Activated CD8-positive, alpha-beta memory T cell treated with anti-CD3 and anti-CD28 coated beads for 1 hour (primary cell): Measurements from ENCODE around the gene ROMO1.
"Not testable (repeated sequence)": the region's sequence is repeated elsewhere in the genome, so short reads cannot be mapped to it uniquely, and the experiment has no call there.

Experiments
- DNase-seq, 2 donors: peaks; one replicate each; pipeline ENCODE4 v3.0.0-alpha.2; 2020; ENCODE audit warnings: low read depth in 1 of 2; ENCODE audit errors: extremely low read depth in 1 of 2

ROMO1 gene

DNA sequence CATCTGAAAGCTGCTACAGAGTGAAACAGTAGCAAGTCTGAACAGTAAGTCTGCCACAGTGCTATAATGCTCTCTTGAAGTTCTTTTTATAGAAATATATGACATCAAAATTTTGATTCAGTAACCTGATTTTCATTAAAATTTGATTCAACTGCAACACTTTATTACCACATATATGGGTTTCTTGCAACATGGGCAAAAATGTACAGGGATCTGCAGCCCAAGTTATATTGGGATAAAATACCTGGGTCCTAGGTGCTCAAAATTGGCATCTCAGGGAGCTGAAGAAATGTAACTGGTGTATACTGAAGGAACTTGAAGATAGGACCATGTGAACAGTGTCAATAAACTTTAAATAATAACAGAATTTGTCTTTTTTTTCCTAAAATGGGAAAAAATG lies 10.8 kb downstream of the ROMO1 start:
- no peak for DNase-seq

DNA sequence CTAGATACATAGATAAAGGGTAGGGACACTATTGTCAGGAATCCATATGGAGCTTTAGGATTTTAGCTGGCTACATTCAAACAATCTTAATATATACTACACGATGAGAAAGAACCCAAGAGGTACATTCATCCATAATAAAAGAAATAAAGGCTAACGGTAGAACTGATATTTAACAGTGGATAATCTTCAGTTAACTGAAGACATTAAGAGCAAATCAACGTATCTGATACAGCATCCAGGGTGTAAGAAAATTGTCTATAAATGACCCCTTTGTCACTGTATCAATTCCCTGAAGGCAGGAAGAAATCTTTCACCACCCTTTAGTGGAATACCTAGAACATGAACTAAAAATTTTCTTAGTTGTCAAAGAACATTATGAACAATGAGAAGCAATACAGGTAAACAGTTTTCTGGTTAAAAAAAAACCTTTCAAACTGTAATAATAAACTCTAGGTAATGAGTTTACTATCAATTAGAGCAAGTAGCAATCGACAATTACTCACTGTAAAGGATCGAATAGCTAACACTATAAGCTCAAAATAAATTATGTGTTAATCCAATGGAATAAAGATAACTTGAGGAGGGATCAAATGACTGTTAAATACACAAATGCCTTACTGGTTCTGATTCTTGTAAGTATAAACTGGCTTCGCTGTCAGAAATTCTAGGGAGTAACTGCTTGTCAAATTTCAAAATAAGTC lies 11.8 kb downstream of the ROMO1 start:
- no peak for DNase-seq

DNA sequence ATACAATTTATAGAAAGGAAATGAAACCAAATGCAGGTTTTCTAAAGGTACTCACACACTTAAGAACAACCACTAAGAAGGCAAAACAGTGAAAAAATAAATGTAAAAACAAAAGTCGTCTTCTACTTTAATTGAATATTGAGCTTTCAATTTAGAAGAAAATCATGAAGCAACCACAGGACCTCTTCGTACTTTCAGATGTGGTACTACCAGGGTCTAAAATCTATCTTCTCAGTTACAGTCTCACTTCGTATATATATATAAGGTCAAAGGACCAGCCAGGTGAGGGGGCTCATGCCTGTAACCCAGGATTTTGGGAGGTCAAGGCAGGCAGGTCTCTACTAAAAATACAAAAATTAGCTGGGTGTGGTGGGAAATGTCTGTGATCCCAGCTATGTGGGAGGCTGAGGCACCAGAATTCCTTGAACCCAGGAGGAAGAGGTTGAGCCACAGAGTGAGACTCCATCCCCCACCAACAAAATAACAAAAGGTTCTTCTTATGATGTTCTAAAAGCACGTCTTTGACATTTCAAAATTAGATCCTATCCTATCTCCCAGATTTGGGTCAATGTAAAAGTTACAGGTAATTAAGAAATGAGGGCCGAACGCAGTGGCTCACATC lies 12.5 kb downstream of the ROMO1 start:
- no peak for DNase-seq

DNA sequence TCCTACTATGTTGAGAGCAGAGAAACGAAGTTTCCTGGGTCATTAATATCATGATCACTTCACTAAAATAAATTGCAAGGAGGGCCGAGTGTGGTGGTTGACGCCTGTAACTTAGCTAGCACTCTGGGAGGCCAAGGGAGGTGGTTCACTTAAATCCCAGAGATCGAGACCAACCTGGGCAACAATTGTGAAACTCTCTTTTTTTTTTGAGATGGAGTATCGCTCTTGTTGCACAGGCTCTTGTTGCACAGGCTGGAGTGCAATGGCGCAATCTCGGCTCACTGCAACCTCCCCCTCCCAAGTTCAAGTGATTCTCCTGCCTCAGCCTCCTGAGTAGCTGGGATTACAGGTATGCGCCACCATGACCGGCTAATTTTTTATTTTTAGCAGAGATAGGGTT lies 13.9 kb downstream of the ROMO1 start:
- not testable (repeated sequence) for DNase-seq

DNA sequence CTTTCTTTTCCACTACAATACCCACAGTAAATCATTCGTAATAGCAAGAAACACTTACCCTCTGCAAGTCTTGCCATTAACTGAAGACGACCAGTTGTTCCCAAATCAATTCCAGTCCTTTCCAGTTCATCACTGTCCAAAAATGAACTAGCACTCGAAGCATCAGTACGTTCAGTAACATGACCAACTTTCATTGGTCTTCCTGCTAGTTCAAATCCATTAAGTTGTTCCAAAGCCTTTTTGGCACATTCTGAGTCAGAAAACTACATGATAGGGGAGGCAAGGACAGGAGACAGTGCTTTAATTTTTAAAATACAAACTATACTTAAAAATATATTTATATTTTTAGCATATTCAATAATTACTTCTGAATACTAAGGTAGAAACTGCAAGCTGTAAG lies 14.9 kb downstream of the ROMO1 start:
- no peak for DNase-seq

DNA sequence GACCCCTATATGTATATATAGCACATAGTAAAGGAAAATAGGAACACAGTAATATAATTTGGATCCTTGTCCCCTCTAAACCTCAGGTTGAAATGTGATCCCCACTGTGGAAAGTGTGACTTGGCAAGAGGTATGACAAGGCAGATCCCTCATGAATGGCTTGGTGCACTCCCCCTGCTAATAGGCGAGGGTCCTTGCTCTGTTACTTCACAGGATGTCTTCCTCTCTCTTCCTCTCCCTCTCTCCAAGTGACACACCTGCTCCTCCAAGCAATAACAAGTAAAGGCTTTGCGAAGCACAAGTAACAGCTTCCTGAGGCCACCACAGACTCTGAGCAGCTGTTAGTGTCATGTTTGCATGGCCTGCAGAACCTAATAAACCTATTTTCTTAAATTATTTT lies 16.4 kb downstream of the ROMO1 start:
- DNase-seq, result no peak

DNA sequence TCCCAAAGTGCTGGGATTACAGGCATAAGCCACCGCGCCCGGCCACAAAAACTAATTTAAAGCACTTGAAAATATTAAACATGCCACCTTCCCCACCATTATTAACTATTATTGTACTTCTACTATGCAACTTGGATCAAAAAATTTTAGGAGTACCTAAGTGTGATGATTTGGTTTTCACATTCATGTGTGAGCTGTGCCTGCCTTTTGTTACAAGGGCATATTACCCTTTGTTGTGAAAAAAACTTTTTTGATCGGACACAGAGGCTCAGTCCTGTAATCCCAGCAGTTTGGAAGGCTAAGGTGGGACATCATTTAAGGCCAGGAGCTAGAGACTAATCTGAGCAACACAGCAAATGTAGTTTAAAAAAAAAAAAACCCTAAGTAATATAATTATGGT lies 17.1 kb downstream of the ROMO1 start:
- DNase-seq, result no peak

DNA sequence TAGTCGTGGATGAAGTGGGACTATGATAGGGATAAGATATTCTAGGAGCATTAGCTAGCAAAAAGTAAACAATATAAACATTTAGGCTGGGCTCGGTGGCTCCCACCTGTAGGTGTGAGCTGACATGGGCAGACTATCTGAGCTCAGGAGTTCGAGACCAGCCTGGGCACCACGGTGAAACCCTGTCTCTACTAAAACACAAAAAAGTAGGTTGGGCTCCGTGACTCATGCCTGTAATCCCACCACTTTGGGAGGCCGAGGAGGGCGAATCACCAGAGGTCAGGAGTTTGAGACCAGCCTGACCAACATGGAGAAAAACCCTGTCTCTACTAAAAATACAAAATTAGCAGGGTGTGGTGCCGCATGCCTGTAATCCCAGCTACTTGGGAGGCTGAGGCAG lies 19.1 kb downstream of the ROMO1 start:
- DNase-seq, result not testable (repeated sequence)

DNA sequence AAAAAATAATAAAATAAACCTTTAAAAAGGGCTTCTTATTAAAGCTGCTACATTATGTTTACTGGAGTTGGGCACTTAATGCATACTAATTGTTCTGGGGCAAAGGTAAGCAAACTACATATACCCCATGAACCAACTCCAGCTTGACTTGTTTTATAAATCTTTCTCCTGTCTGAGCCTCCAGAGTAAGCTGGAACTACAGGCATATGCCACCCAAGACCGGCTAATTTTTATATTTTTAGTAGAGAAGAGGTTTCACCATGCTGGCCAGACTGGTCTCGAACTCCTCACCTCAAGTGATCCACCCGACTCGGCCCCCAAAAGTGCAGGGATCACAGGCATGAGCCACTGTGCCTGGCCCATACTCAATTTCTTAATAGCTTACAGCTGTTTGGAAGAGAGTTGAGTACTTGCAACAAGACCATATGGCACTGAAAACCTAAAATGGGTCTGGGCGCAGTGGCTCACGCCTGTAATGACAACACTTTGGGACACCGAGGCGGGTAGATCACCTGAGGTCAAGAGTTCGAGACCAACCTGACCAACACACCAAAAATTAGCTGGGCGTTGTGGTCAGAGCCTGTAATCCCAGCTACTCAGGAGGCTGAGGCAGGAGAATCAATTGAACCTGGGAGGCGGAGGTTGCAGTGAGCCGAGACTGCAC lies 19.9 kb downstream of the ROMO1 start:
- DNase-seq, result no peak

DNA sequence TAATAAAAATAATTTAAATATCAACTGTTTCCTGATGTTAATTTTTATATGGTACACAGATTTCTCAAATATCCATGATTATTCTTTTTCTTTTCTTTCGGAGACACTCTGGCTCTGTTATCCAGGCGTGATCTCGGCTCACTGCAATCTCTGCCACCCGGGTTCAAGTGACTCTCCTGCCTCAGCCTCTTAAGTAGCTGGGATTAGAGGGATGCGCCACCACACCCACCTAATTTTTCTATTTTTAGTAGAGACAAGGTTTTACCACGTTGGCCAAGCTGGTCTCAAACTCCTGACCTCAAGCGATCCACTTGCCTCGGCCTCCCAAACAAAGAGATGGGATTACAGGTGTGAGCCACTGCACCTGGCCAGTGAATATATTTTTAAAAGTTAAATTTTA lies 20.5 kb downstream of the ROMO1 start:
- no peak for DNase-seq

DNA sequence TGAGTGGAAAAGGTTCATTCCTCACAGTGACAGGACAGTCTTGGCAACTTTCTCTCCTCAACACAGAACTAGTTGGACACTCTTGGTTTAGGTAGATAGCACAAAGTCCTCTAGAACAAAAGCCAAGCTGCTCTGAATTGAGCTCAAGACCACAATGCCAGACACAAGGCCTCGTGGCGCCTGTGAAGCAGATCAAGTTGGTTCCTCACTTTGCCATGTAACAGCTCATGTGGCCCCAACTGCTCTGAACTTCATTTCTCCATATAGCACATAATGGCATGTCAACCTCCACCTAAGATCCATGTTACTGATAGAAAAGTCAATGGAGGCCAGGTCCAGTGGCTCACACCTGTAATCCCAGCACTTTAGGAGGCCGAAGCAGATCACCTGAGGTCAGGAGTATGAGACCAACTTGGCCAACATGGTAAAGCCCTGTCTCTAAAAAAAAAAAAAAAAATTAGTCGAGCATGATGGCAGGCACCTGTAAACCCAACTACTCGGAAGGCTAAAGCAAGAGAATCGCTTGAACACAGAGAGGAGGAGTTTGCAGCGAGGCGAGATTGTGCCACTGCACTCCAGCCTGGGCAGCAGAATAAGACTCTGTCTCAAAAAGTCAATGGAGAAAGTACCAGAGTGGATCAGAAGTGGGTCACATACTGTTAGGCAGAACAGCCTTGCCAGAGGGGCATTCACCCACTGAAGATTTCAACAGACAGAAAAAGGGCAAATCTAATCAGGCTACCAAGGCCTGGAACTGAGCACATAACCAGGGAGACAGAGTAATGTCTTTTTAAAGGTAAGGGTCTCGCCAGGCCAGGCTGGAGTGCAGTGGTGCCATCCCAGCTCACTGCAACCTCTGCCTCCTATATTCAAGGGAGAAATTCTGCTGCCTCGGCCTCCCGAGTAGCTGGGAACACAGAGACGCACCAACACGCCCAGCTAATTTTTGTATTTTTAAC lies 21.2 kb downstream of the ROMO1 start:
- DNase-seq, result no peak

DNA sequence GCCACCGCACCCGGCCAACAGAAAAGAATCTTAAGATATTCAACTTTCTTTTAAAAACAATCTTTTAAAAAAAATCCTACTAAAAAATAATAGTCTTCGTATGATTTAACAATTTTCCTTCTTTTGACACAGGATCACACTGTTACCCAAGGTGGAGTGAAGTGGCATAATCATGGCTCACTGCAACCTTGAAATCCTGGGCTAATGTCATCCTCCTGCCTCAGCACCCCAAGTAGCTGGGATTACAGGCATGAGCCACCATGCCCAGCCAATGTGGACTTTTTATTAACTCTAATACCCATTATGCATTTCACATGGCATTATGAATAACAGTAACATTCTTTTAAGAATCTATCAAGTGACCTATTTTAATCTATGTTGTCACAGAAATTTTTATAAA lies 22.0 kb downstream of the ROMO1 start:
- no peak for DNase-seq

DNA sequence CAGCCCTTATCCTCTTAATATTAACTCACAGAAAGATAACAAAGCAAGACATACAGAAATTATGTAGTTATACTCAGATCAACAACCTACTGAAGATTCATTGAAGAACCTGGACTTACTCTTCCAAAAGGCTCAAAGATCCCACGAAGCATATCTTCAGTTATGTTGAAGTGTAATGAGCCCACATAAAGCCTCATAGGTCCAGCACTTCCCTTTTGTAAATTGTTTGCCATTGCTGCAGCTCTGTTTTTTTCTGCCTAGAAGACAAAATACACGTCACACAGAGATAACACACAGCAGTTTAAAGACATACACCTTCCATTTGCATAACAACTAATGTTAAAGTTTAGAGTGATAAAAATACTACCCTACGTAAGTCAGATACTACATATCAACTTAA lies 22.4 kb downstream of the ROMO1 start:
- DNase-seq, result no peak

DNA sequence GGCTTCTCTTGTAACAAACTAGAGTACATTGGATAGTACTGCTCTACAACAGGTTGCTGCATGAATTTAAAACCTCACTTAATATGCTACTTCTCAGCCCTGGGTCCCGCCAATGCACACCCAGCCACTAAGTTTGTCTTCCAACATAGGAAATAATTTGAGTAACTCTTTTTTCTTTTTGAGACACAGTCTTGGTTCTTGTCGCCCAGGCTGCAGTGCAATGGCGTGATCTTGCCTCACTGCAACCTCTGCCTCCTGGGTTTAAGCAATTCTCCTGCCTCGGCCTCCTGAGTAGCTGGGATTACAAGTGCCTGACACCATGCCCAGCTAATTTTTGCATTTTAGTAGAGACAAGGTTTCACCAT lies 24.1 kb downstream of the ROMO1 start:
- not testable (repeated sequence) for DNase-seq

DNA sequence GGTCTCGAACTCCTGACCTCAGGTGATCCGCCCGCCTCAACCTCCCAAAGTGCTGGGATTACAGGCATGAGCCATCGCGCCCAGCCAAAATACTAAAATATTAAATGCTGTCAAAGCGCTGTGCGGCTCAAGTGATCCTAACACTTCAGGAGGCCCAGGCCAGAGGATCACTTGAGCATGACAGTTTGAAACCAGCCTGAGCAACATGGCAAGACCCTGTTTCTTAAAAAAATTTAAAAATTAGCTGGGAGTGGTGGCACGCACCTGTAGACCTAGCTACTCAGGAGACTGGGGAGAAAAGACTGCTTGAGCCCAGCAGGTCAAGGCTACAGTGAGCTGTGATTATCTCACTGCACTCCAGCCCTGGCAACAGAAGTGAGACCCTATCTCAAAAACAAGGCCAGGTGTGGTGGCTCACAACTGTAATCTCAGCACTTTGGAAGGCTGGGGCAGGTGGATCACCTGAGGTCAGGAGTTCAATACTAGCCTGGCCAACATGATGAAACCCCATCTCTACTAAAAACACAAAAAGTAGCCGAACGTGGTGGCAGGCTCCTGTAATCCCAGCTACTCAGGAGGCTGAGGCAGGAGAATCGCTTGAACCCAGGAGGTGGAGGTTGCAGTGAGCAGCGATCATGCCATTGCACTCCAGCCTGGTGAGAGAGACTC lies 24.6 kb downstream of the ROMO1 start:
- not testable (repeated sequence) for DNase-seq

DNA sequence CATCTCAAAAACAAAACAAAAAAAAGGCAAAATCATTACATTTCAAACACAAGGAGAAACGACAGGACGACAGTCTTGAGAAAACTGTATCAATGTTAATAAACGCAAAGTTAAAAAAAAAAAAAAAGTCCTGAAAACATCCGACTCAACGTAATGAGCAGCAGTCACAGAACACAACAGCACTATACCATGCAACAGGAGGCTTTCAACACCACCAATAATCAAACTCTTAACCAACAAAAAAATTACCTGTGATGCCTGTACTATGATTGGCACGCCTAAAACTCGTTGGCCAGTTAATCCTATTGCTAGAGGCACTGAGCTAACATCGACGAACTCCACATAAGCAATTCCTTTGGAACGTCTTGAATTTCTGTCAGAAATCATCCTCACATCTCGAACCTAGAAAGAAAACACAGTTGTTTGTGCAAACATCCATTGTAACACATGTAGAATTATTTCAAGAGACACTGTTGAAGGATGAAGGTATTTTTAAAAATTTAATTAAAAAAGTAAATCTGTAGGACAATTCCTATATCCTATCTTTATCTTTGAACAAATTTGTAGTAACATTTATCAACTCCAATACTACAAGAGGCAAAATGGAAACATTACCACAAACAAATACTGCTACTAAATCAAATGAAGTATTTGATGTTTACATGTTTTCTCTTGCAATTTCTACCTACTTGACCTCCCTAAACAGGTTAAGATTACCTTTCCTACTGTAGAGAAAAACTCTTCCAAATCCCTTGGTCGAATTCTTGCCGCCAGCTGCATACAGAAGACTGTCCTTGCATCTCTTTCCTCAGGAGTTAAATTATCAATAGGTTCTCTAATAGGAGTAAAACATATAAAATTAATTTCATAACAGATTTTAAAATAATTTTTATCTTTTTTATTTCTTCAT lies 25.4 kb downstream of the ROMO1 start:
- no peak for DNase-seq

DNA sequence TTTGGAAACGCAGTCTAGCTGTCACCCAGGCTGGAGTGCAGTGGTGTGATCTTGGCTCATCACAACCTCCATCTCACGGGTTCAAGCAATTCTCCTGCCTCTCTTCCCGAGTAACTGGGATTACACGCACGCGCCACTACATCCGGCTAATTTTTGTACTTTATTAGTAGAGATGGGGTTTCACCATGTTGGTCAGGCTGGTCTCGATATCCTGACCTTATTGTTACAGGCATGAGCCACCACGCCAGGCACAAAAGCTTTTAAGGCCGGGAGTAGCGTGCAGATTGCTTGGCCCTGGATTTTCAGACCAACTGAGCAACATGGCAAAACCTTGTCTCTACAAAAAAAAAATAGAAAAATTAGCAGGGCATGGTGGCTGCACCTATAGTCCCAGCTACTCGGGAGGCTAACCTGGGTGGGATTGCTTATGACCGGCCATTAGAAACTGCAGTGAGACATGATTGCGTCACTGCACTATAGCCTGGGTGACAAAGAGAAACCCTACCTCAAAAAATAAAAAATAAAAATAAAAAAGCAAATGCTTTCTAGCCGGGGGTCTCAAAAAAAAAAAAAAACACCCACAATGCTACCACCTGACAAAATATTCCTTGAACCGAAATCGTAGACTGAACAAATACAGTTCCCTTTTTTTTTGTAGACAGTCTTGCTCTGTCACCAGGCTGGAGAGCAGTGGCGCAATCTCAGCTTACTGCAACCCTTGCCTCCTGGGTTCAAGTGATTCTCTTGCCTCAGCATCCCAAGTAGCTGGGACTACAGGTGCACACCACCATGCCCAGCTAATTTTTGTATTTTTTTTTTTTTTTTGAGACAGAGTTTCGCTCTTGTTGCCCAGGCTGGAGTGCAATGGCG lies 27.9 kb downstream of the ROMO1 start:
- no peak for DNase-seq

DNA sequence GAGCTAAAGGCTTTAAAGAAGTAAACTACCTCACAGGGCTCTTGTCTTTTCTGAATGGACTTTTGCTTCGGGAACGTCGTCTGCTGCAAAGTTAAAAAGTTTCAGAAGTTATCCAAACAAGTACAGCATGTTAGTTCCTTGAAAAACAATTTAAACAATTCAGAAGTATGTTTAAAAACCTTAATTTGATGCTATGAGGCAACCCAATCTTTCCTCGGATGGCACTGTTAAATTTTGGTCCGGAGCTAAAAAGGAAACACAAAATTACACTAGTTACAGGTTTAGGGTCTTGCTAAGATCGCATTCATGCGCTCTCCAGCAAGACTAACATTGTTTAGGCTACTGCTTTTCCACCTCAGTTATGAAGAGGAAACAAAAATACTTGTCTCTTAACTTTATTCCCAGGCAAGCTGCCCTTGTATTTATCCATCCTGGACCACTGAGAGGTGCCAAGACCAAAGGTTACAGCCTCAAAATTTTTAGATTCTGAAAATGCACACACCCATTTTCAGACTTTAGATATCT lies 30.1 kb downstream of the ROMO1 start:
- DNase-seq, result no peak
